ENCODE results near the gene FAM3A.

The FAM3A gene

DNA sequence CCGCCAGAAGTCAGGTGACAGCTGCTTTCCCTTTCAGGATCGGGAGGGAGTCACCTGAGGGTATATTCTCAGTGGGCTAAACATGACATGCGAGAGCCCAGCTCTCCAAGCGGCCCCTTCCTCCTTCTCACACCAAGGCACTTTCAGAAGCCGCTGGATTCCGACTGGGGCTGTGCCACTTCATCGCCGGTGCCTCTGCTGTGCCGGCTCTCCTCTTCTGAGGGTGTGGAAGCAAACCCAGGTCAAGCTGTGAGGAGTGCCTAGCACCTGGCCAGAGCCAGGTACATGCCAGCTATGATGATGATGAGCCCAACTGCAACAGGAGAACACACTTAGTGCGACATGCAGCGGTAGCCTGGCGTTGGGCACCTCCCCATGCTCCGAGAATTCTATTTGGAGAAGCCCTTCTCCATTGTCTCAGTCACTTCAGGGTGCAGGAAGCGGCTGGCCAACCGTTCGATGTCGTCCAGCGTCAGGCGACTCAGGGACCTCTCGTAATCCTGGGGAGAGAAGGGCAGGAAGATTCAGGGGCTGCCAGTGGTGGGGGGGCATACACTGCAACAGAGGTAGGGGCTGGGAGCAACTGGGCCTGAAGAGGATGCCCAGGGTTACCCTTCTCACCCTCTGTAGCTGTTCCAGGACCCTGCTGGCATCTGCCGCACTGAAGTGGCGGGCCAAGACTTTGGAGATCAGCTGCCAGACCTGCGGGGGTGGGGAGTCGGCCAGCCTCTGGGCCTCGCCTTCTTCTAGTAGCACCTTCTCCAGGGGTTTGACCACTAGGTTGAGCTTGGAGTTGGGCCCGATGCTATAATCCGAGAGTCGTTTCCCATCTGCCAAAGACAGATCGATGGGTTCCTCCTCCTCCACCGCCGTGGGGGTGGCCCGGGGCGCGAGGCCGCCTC lies 30.6 kb downstream of the FAM3A start:
- peak overlapping the region; percentile 70 for H3K4me3 ChIP-seq (ENCODE audit: low read depth, low read length)
- DNase-seq (ENCODE audit: low read depth) = no peak
- TF ChIP-seq POLR2A (IDR thresholded peaks at IDR 0.05; ENCODE audit: extremely low read depth, insufficient read length) (no peak), MAX (IDR thresholded peaks at IDR 0.05; ENCODE audit: low read depth, low read length) (no peak), MYC (IDR thresholded peaks at IDR 0.05; ENCODE audit: low read depth, low read length) (no peak)
- TF ChIP-seq, protein P1, sequence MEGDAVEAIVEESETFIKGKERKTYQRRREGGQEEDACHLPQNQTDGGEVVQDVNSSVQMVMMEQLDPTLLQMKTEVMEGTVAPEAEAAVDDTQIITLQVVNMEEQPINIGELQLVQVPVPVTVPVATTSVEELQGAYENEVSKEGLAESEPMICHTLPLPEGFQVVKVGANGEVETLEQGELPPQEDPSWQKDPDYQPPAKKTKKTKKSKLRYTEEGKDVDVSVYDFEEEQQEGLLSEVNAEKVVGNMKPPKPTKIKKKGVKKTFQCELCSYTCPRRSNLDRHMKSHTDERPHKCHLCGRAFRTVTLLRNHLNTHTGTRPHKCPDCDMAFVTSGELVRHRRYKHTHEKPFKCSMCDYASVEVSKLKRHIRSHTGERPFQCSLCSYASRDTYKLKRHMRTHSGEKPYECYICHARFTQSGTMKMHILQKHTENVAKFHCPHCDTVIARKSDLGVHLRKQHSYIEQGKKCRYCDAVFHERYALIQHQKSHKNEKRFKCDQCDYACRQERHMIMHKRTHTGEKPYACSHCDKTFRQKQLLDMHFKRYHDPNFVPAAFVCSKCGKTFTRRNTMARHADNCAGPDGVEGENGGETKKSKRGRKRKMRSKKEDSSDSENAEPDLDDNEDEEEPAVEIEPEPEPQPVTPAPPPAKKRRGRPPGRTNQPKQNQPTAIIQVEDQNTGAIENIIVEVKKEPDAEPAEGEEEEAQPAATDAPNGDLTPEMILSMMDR (IDR thresholded peaks at IDR 0.05; ENCODE audit: low read depth, low read length) = no peak

- peak overlapping the region; percentile 70 for H3K4me3 ChIP-seq (ENCODE audit: low read depth, low read length)
- DNase-seq (ENCODE audit: low read depth) = peak; percentile 37
- no peak for TF ChIP-seq MAX (IDR thresholded peaks at IDR 0.05; ENCODE audit: low read depth, low read length)
- no peak for TF ChIP-seq MYC (IDR thresholded peaks at IDR 0.05; ENCODE audit: low read depth, low read length)
- no peak for TF ChIP-seq POLR2A (IDR thresholded peaks at IDR 0.05; ENCODE audit: extremely low read depth, insufficient read length)
- TF ChIP-seq, protein P1 (IDR thresholded peaks at IDR 0.05; ENCODE audit: low read depth, low read length) = no peak
Observed at GRCh38 chrX:154484255-154485149, 31.5 kb downstream of the FAM3A start.

DNA sequence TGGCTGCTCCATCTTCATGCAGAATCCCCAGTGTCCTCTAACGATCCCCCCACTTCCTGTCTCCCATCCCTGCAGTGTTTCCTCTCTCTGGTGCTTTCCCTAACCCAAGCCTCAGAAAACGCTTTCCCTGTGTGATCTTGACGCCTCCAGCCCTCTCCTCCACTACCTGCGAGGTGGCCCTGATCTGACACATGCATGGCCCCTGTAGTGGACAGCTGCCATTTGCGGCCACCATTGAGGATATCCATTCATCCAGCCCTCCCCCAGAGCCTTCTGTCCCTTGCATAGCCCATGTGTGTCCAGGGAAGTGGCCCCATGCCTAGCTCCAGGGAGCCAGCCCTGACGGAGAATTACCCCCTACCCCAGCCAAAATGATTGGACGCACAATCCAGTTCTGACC lies 32.7 kb downstream of the FAM3A start:
- no peak overlapping the region for H3K4me3 ChIP-seq (ENCODE audit: low read depth, low read length)
- no peak for DNase-seq (ENCODE audit: low read depth)
- no peak for TF ChIP-seq POLR2A (IDR thresholded peaks at IDR 0.05; ENCODE audit: extremely low read depth, insufficient read length)
- TF ChIP-seq MYC (IDR thresholded peaks at IDR 0.05; ENCODE audit: low read depth, low read length) = no peak
- TF ChIP-seq, protein P1 (IDR thresholded peaks at IDR 0.05; ENCODE audit: low read depth, low read length) = no peak
- TF ChIP-seq MAX (IDR thresholded peaks at IDR 0.05; ENCODE audit: low read depth, low read length) = no peak

DNA sequence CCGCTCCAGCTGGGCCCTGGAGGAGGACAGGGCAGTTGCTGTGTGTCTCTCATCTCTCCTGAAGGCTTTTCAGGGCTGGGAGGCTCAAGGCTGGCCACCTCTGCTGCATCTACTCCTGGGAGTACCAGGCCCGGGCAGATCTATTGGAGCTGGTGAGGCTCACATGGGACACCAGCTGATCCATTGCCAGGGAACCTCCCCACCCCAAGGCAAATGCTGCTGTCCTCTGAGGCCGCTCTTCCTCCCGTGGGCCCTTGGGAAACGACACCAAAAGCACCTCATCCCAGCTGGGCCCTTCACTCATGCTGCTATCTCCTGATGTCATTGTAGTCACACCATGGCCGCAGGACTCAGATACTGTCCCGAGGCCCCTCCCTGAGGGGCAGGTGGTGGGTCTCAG lies 33.2 kb downstream of the FAM3A start:
- H3K4me3 ChIP-seq (ENCODE audit: low read depth, low read length) = no peak overlapping the region
- DNase-seq (ENCODE audit: low read depth) = no peak
- no peak for TF ChIP-seq MAX (IDR thresholded peaks at IDR 0.05; ENCODE audit: low read depth, low read length)
- TF ChIP-seq, protein P1 (IDR thresholded peaks at IDR 0.05; ENCODE audit: low read depth, low read length) = no peak
- no peak for TF ChIP-seq MYC (IDR thresholded peaks at IDR 0.05; ENCODE audit: low read depth, low read length)
- no peak for TF ChIP-seq POLR2A (IDR thresholded peaks at IDR 0.05; ENCODE audit: extremely low read depth, insufficient read length)

DNA sequence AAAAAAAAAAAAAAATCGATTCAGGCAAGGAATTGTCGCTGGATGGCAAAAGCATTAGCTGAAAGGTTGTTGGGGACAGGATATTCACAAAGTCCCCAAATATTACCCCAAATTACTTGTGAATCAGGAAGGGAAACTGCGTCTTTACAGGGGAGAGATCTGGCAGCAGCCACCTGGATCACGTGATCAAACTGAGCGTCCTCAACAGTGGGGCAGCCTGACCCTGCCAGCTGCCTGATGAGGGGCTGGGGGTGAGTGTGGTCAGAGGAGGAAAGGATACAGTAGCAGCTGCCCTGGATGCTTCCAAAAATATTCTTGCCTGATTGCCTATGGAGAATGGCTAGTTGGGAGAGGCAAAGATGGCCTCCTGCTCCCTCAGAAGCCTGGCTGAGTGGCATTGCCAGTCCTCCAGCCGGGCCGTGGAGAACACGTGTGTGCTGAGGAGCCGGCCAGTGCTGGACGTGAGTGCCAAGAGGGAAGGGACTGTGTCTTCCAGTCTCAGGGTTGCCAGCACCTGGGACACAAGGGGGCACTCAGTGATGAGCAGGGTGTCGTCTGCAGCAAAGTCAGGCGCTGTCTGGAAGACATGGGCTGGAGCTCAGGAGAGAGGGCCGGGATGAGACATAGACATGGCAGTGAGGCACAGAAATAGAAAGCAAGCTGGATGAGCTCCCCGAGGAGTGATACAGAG lies 34.0 kb downstream of the FAM3A start:
- DNase-seq (ENCODE audit: low read depth) = no peak
- no peak overlapping the region for H3K4me3 ChIP-seq (ENCODE audit: low read depth, low read length)
- TF ChIP-seq POLR2A (IDR thresholded peaks at IDR 0.05; ENCODE audit: extremely low read depth, insufficient read length) (no peak), MAX (IDR thresholded peaks at IDR 0.05; ENCODE audit: low read depth, low read length) (no peak), MYC (IDR thresholded peaks at IDR 0.05; ENCODE audit: low read depth, low read length) (no peak)
- TF ChIP-seq, protein P1 (IDR thresholded peaks at IDR 0.05; ENCODE audit: low read depth, low read length) = no peak
